ENCODE results near the gene ZNF138. TPM values are rescaled to one million over a fixed set of nuclear protein-coding genes. Genes with fewer than 3 reads are reported as not detected.

Gene ZNF138
- total RNA-seq, 4 donors from 2014 or later, result 4.5 to 11.6 (median 6.8) TPM

DNA sequence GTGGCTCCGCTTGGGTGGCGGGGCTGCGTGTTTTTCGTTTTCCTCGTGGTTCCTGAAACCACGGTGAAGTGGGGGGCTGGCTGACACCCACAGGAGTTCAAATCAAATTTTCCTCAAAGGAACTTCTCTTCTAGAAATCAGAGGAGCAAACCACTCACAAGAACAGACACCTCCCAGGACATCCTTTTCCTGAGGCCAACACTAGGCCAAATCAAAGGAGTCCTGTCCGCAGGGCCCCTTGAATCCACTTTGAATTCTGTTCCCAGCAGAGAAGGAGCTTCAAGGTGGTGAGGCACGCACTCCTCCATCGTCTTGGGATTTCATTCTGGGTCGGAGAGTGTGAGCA lies 78.9 kb downstream of the ZNF138 start:
- in situ Hi-C loops (cut with MboI; ENCODE audit: low sequenced_read_pairs in 4 of 4), result no loop called here
- intact Hi-C loops (cut with DNase I; ENCODE audit: low total_unique reads), result no loop called here
- TF ChIP-seq, protein P1, sequence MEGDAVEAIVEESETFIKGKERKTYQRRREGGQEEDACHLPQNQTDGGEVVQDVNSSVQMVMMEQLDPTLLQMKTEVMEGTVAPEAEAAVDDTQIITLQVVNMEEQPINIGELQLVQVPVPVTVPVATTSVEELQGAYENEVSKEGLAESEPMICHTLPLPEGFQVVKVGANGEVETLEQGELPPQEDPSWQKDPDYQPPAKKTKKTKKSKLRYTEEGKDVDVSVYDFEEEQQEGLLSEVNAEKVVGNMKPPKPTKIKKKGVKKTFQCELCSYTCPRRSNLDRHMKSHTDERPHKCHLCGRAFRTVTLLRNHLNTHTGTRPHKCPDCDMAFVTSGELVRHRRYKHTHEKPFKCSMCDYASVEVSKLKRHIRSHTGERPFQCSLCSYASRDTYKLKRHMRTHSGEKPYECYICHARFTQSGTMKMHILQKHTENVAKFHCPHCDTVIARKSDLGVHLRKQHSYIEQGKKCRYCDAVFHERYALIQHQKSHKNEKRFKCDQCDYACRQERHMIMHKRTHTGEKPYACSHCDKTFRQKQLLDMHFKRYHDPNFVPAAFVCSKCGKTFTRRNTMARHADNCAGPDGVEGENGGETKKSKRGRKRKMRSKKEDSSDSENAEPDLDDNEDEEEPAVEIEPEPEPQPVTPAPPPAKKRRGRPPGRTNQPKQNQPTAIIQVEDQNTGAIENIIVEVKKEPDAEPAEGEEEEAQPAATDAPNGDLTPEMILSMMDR (IDR thresholded peaks at IDR 0.05 in 4 of 5, conservative IDR thresholded peaks at IDR 0.05 in 1 of 5), result no peak
- Histone ChIP-seq H3K27ac (no peak overlapping the region), H3K27me3 (peaks cover 0 to 3% (median 0%) of the 10 kb centered on the region in 3 donors), H3K36me3 (no peaks in the 10 kb centered on the region), H3K9me3 (no peaks in the 10 kb centered on the region), H3K4me3 (no peak overlapping the region), H3K4me1 (no peaks in the 10 kb centered on the region)
- DNase-seq (no peak), ATAC-seq (no peak)

GRCh38 chr7:64873517-64873916 lies 79.3 kb downstream of the ZNF138 start:
- H3K36me3 ChIP-seq, result no peaks in the 10 kb centered on the region
- DNase-seq, result no peak
- no peak for ATAC-seq
- in situ Hi-C loops (cut with MboI; ENCODE audit: low sequenced_read_pairs in 4 of 4) (no loop called here), intact Hi-C loops (cut with DNase I; ENCODE audit: low total_unique reads) (no loop called here)
- no peak overlapping the region for H3K4me3 ChIP-seq
- TF ChIP-seq POLR2A (IDR thresholded peaks at IDR 0.05), result no peak
- TF ChIP-seq, protein P1 (IDR thresholded peaks at IDR 0.05 in 4 of 5, conservative IDR thresholded peaks at IDR 0.05 in 1 of 5), result no peak
- no peaks in the 10 kb centered on the region for H3K4me1 ChIP-seq
- H3K9me3 ChIP-seq, result no peaks in the 10 kb centered on the region
- peaks cover 0 to 3% (median 0%) of the 10 kb centered on the region in 3 donors for H3K27me3 ChIP-seq
- H3K27ac ChIP-seq, result no peak overlapping the region

DNA sequence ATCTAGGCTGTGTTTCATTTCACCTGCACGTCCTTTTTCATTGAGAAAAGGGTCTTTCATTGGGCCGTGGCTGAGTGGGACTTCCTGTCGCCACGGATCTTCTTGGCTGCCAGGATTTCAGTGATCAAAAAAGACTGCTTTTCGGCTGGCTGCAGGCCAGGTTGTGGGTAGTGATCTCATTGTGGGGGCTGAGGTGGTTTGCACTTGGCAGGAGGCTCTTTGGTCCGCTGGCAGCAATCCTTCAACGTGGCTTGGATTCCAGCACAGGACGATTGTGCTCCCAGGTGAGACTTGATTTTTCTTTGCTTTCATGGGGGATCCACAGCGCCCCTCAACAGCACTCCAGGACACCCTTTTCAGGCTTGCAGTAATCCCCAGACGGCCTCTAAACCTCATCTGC lies 79.9 kb downstream of the ZNF138 start:
- Histone ChIP-seq H3K27me3 (peaks cover 0 to 3% (median 0%) of the 10 kb centered on the region in 3 donors), H3K36me3 (no peaks in the 10 kb centered on the region), H3K4me1 (no peaks in the 10 kb centered on the region), H3K4me3 (no peak overlapping the region), H3K9me3 (no peaks in the 10 kb centered on the region), H3K27ac (no peak overlapping the region)
- ATAC-seq, result no peak
- DNase-seq, result no peak
- intact Hi-C loops (cut with DNase I; ENCODE audit: low total_unique reads), result no loop called here
- in situ Hi-C loops (cut with MboI; ENCODE audit: low sequenced_read_pairs in 4 of 4), result no loop called here
- TF ChIP-seq, protein P1 (IDR thresholded peaks at IDR 0.05 in 4 of 5, conservative IDR thresholded peaks at IDR 0.05 in 1 of 5), result no peak
- no peak for TF ChIP-seq POLR2A (IDR thresholded peaks at IDR 0.05)

DNA sequence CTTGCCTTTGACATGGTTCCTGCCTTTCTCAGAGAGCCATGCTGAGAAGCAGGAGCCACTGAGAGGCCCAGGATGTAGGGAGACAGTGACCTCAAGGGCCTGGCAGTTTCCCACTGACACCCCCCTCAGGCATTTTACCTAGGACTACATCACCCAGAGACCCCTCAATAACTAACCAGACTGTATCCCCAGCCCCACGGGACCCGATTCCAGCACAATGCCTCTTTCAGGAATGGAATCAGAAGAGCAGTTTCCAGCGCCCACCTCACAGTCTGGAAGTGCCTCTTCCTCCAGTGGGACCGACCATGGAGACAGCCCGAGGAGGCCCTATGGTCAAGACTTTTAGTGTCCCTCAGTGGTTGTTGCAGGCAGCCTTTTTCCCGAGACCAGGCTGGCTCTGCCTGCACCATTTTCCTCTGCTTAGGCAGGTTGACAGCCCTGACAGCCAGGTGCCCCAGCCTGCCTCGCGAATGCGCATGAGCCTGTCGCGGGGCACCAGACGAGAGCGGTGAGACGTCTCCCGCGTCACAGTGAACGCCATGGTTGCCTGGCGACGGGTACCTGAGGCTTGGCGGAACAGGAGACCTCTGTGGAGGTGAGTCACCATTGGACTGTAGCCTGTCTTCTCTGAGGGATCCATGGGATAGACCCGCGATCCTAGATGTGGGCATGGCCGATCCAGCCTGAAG lies 80.5 kb downstream of the ZNF138 start:
- DNase-seq (no peak), ATAC-seq (no peak)
- H3K36me3 ChIP-seq, result no peaks in the 10 kb centered on the region
- no peaks in the 10 kb centered on the region for H3K4me1 ChIP-seq
- no peak overlapping the region for H3K27ac ChIP-seq
- in situ Hi-C loops (cut with MboI; ENCODE audit: low sequenced_read_pairs in 4 of 4) (no loop called here), intact Hi-C loops (cut with DNase I; ENCODE audit: low total_unique reads) (no loop called here)
- H3K4me3 ChIP-seq, result no peak overlapping the region
- TF ChIP-seq, protein P1 (IDR thresholded peaks at IDR 0.05 in 4 of 5, conservative IDR thresholded peaks at IDR 0.05 in 1 of 5), result no peak
- no peak for TF ChIP-seq POLR2A (IDR thresholded peaks at IDR 0.05)
- H3K27me3 ChIP-seq, result peaks cover 0 to 3% (median 0%) of the 10 kb centered on the region in 3 donors
- H3K9me3 ChIP-seq, result no peaks in the 10 kb centered on the region

GRCh38 chr7:64875258-64875657 lies 81.0 kb downstream of the ZNF138 start:
- H3K27ac ChIP-seq, result no peak overlapping the region
- no peaks in the 10 kb centered on the region for H3K36me3 ChIP-seq
- in situ Hi-C loops (cut with MboI; ENCODE audit: low sequenced_read_pairs in 4 of 4) (no loop called here), intact Hi-C loops (cut with DNase I; ENCODE audit: low total_unique reads) (no loop called here)
- ATAC-seq, result no peak
- no peak overlapping the region for H3K4me3 ChIP-seq
- peaks cover 0 to 3% (median 0%) of the 10 kb centered on the region in 3 donors for H3K27me3 ChIP-seq
- no peak for DNase-seq
- H3K9me3 ChIP-seq, result no peaks in the 10 kb centered on the region
- no peak for TF ChIP-seq POLR2A (IDR thresholded peaks at IDR 0.05)
- TF ChIP-seq, protein P1 (IDR thresholded peaks at IDR 0.05 in 4 of 5, conservative IDR thresholded peaks at IDR 0.05 in 1 of 5), result no peak
- no peaks in the 10 kb centered on the region for H3K4me1 ChIP-seq
